HG03342 (cell line): ENCODE results near the gene CCL2.

Experiments
- ATAC-seq: cut with Tn5 transposase; IDR thresholded peaks from one replicate; pipeline ENCODE4 v1.9.1; 2021; ENCODE audit warnings: mild to moderate bottlenecking, moderate library complexity; ENCODE audit not compliant: unreplicated experiment

Gene CCL2

GRCh38 chr17:34261568-34262337, 6.7 kb downstream of the CCL2 start:
- no peak for ATAC-seq

DNA sequence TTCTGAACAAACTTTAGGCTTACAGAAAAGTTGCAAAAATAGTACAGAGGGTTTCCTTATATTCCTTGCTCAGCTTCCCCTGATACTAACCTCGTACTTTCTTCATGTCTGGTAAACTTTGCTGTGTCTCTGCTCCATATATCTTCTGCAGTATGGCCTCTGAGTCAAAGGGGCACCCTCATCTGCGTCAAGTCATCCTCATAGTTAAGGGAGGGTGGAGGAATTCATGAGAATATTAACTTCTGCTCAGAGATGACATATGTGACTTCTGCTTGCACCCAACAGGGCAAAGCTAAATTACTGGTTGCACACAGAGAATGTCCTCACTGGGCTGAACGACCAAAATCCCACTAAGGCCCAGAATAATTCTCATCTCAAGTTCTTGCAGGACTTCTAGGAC, 10.6 kb downstream of the CCL2 start:
- ATAC-seq = no peak

DNA sequence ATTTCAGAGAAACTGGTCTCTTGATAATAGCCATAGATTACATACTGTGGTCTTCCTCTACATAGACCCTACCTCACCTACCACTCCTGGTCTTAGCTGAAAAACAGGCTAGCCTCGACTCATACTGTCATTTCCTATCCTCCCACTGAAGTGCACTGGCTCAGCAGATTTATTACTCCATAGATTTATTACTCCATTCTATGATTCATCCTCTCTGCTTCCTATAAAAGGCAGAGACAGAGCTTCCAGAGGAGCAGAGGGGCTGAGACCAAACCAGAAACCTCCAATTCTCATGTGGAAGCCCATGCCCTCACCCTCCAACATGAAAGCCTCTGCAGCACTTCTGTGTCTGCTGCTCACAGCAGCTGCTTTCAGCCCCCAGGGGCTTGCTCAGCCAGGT, 14.9 kb downstream of the CCL2 start, which contains the start of gene CCL7:
CCL7 (plus strand) TSS at position 253 of the 400 bp plus-strand sequence; CDS start at position 323, 70 bp downstream.
- ATAC-seq = no peak

GRCh38 chr17:34275881-34276280, 20.8 kb downstream of the CCL2 start:
- ATAC-seq = no peak

- no peak for ATAC-seq
Observed at GRCh38 chr17:34276826-34277225, 21.7 kb downstream of the CCL2 start.

- no peak for ATAC-seq
Observed at GRCh38 chr17:34283571-34283970, 28.5 kb downstream of the CCL2 start.

DNA sequence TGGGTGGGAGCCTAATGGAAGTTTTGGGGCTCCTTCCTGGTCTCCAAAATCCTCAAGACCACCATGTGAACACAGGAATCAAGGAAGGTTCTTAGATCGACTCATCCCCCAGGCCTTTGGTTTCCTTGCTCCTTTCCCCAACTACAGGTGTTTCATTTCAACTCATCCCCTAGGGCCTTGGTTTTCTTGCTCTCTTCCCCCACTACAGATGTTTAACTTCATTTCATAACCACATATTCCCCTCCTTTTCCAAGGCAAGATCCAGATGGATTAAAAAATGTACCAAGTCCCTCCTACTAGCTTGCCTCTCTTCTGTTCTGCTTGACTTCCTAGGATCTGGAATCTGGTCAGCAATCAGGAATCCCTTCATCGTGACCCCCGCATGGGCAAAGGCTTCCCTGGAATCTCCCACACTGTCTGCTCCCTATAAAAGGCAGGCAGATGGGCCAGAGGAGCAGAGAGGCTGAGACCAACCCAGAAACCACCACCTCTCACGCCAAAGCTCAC, 30.3 kb downstream of the CCL2 start, which contains the start of gene CCL11:
CCL11 (plus strand) TSS at position 457 of the 507 bp plus-strand sequence. CDS start 67 bp downstream, outside the sequence.
- ATAC-seq = no peak

DNA sequence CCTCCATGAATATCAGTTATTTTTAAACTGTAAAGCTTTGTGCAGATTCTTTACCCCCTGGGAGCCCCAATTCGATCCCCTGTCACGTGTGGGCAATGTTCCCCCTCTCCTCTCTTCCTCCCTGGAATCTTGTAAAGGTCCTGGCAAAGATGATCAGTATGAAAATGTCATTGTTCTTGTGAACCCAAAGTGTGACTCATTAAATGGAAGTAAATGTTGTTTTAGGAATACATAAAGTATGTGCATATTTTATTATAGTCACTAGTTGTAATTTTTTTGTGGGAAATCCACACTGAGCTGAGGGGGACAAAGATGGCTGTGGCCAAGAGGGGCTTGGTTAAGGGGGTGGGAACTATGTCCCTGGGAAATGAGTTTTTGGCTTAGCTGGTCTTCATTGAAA, 32.8 kb downstream of the CCL2 start:
- no peak for ATAC-seq

DNA sequence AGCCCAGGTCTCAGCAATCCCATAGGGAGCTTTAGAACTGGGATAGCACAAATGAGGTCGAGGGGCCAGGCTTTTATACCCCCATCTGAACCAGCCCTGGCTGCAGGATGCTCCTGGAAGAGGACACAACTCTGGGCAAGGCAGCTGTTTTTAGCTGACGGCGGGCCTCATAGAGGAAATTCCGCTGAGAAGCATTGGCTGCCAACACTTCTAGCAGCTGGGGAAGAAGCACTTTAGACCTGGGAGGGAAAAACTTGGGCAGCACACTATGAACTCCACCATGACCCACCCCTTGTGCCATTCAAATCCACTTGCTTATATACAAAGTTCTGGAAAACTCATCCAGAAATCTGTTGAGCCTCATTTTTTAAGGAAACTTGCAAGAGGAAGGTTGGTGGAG, 35.5 kb downstream of the CCL2 start:
- ATAC-seq = no peak

DNA sequence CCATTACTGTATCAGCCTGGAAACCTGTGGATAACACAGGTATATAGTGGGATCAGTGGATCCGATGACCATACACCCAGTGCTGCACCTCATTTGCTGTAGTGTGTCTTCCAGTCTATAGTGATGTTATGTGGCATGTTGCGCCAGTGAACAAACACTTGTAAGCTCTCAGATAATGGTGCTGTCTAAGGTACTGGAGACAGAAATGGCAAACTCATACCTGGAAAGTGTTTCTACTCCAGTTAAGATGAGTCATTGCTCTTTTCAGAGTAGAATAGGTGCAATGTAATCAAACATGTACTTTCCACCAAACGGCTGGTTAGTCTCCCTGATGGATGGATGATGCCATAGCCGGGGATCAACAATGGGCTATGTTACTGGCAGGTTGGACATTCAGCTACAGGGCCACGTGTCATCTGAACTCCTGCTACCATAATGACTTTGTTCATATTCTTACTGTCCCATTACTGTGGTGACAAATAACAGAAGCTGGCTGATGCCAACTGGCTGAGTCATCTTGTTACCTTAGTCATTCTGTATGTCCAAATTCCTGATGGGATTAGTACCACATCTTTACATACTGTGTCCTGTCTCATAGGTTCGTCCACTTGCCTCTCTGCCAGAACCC, 36.8 kb downstream of the CCL2 start:
- no peak for ATAC-seq

DNA sequence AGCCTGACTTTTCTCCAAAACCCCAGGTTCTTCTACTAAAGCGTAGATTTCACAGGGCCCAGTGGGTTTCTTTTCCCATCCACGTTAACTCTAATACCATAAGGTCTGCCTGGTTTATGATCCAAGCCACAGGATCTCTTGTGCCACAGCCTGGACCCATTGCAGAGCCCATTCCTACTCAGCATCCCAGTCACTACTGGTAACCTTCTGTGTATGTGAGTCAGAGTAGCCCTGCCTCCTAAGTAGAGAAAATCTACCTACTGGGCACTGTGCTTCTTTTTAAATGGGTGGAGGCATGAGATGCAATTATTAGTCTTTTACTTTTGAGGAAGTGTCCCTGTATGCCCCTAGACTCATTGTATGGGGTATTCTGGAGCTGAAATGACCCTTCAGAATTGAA, 43.9 kb downstream of the CCL2 start:
- no peak for ATAC-seq

DNA sequence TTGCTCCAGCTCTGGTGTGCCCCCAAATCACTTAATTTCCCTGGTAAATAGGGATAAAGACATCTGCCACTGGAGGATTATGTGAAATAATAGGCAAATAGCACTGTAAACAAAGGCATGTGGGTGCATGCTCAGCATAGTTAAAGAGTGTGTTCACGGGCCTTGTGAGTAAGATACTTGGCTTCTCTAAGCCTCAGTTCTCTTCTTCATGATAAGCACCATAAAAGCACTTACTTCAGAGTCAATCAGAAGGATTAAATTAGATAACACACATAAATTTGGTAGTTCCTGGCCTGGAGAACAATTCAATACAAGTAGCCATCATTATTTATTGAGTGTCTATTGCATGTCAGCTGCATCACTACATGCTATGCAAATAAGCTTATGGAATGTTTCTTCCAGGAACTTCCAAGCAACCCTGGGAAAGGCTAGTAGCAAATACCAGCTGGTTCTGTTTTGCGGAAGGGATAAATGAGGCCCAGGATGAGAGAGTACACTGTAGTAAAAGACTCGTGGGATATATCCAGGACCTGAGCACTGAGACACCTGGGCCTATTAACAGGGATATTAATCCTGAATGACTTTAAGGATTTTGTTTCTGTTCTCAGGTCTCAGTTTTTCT, 45.0 kb downstream of the CCL2 start:
- ATAC-seq = no peak

DNA sequence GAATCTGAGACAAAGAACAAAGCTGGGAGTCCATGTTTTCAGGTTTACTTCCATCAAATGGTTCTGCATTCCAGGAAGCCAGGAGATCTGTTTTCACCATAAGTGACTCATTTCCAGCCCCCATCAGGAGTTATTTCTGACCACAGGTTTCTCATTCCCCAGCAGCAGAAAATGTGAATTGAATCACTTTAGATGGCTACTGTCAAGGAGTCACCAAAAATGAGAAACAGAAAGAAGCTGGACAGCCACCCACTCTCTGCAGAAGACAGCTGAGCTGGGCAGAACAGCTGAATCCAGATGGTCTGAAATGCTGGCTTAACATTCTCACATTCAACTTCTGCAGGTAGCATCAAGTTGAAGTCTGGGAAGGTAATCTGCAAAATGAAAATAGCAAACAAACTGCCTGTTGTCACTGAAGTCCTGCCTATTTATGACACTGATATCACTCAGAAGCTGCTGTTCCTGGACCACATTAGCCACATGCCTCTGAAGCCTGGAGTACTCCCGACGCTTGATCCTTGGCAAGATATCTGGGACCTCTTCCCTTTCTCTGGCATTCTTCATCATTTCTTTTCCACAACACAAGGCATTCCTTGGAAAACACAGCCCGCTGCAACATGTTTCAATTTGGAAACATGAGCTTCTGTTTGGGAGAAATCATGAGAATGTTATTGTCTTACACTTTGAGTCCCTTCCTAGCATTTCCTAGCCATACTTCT, 45.7 kb downstream of the CCL2 start:
- ATAC-seq = no peak

GRCh38 chr17:34301986-34302385, 46.9 kb downstream of the CCL2 start:
- ATAC-seq = no peak

DNA sequence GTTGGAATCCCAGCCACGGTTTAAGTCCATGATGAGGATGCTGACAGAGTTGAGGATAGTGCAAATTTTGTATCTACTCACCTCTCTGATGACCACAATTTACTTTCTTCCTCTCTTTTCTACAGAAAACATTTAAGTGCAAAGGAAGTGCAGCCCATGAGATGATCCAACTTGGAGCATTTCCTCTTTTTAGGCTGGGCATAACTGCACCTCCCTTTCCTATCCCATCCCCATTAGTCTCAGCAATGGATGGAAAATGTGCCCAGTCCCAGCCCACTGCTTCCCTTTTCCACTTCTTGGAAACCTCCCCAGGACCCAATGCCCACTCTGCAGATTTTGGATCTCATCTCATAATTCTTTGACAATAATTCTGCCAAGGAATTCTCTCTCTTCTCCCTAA, 47.6 kb downstream of the CCL2 start:
- no peak for ATAC-seq

DNA sequence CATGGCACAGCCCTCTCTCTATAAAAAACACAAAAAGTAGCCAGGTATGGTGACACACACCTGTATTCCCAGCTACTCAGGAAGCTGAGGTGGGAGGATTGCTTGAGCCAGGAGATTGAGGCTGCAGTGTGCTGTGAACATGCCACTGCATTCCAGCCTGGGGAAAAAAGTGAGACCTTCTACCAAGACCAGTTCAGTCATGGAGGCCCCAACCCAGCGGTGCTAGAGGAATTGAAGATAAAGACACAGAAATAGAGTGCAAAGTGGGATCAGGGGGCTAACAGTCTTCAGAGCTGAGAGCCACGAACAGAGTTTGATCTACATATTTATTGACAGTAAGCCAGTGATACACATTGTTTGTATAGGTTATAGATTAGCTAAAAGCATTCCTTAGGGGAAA, 48.5 kb downstream of the CCL2 start:
- no peak for ATAC-seq

GRCh38 chr17:34305061-34305460, 50.0 kb downstream of the CCL2 start:
- no peak for ATAC-seq

GRCh38 chr17:34305606-34306005, 50.5 kb downstream of the CCL2 start:
- ATAC-seq = no peak

GRCh38 chr17:34306466-34306865, 51.4 kb downstream of the CCL2 start:
- ATAC-seq = no peak
